GM11168 (cell line): Measurements from ENCODE around the gene PTPRN.
"Not testable (repeated sequence)": the region's sequence is repeated elsewhere in the genome, so short reads cannot be mapped to it uniquely, and the experiment has no call there.

Experiments used
- in situ Hi-C: fragments of 300-500 bp; cut with MboI; formaldehyde crosslinking; loops from one replicate; pipeline ENCODE4 v1.12.0; 2022; ENCODE audit warnings: low sequenced_read_pairs; ENCODE audit not compliant: unreplicated experiment

Gene PTPRN

GRCh38 chr2:219309278-219309677 lies at the start of gene PTPRN:
Gene PTPRN, minus strand, starts transcription at chr2:219309401. Its CDS starts 69 bp downstream, at chr2:219309332.
- in situ Hi-C loops = no loop called here

DNA sequence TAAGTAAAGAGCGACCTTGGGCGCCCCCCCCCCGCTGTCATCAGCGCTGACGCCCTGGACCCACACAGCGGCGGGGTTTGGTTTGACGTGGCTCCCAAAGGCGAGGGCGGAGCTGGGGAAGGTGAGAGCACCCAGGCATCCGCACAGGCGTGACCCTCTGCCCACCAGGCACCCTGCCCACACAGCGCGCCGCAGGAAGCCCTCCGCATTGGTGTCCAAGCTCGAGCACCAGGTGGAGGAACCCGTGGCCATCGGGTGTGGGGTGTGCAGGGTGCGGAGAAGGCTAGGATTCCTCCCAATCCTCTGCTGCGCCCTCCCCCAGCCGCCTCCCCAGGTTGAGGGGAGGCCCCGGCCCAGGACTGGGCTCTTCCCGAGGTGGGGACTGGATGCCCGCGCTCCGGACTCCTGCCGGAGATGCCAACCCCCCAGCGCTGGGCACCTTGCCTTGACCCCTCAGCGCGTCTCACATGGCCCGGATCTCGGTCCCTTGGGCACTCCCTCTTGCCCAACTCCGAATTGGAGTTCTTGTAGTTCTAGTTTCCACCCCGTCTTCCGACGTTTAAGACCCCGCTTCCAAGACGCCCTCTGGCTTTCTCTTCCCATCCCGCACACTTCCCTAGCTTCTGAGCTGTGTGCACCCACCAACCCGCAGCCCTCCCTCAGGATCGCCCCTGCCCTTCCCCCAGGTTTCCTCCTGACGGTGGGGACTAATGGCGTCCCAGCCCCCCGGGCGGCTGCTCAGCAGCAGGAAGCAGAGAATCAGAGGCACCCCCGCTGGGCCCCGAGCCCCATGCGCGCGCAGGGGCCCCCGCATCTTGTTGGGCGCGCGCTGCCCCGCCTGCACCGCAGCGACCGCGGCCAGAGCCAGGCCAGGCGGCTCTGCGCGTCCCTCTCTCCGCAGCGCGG lies 49.2 kb upstream of the PTPRN start:
- in situ Hi-C loops = no loop called here

GRCh38 chr2:219356834-219357233 lies 47.6 kb upstream of the PTPRN start:
- in situ Hi-C loops = no loop called here

- in situ Hi-C loops = no loop called here
Observed at GRCh38 chr2:219354582-219354981, 45.4 kb upstream of the PTPRN start.

GRCh38 chr2:219353129-219353528 lies 43.9 kb upstream of the PTPRN start:
- in situ Hi-C loops = no loop called here

DNA sequence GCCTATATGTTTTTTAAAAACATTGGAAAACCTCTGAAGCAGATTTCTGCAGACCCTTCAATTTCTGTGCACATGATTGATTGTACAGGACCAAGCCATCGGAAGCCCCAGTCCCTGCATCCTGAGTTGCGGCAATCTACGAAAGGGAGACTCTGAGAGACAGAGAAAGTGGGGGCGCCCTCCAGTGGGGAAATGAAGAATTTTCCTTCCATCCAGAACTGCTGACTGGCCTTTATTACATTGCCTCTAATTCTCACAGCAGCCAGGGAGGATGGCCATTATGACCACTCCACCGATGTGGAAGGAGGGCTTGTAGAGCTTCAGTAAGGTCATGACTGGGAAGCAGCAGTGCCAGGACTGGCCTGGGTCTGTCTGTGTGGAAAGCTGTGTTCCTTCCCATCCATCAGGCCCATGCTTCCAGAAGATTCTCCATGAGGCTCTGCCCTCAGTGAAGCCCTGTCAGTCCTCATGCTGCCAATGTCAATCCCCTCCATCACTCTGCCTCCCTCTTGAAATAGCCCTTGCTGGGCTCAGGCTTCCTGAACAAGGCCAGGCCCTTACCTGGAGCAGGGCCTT lies 43.3 kb upstream of the PTPRN start:
- in situ Hi-C loops = no loop called here

DNA sequence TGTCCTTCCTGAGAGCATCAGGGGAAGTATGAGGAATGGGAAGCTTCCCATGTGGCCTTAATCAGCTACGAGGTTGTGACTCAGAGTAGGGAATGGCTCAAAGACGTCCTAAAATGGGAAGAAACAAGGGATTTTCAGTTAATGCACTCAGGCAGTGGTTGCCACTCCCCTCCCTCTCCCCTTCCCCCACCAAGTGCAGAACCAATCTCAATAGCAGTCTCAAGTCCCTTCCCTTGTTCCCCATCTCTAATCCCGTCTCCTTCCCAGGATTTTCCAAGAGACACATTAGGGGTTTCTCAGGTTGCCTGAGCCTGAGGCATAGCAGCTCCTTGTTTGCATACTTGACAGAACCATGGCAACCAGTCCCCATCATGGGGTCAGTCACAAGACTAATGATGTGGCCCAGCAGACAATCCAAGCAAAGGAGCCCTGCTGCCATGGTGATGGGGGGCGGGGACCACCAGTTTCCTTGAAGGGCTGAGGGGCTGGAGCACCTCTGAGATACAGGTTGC lies 41.6 kb upstream of the PTPRN start:
- in situ Hi-C loops = no loop called here

DNA sequence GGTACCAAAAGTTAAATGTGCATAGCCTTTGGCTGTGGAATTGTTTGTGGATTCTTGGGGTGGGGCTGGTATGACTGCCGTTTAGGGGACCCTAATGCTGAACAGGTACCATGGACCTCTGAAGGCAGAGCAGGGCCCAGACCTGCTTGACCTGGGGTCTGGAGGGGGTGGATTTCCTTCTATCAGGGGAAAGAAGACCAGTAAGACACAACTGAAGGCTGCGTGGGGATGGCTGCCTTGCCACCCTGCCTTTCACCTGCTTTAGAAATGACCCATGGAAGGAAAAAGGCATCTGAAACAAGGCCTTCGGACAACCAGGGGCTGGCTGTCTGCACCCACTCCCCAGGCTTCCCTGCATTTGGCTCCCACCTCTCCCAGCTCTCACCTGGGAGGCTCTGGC lies 41.0 kb upstream of the PTPRN start:
- in situ Hi-C loops = no loop called here

GRCh38 chr2:219344751-219345430 lies 35.7 kb upstream of the PTPRN start:
- in situ Hi-C loops = no loop called here

DNA sequence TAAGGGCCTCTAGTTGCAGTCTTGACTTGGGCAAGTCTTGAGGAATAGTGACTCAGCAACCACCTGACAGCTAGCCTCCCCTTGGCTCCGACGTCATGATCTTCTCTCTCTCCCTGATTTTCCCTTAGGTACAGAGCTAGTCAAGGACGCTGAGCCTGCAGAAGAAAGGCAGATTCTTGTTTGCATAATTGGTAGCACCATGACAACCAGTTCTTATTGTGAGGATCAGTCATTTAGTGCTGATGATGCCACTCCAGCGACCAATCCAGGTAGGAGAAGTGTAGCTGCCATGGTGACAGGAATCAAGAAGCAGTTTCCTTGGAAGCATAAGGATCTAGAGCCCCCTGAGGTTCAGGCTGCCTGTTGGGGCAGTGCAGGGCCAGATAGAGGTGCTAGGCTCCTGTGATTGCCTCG lies 26.2 kb upstream of the PTPRN start:
- in situ Hi-C loops = no loop called here

DNA sequence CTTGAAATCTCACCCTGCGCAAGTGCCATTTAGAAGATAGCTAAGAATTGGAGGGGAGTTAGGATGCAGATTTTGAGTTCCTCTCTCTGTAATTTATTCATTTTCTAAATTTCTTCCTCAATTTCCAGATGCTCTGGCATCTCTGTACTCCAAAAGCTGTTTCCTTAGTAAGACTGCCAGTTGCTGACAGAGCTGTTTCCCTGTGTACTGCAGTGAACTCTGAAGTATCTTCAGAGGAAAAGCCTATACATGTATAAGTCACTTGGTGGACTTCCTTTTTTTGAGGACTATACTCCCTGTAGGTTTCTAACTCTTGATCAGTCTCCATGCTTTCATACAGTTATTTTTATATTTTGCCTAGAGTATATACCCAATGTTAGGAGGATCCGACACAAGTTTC lies 24.9 kb upstream of the PTPRN start:
- in situ Hi-C loops = no loop called here

- in situ Hi-C loops = no loop called here
Observed at GRCh38 chr2:219332542-219332941, 23.3 kb upstream of the PTPRN start, which contains the start of gene RESP18. Gene RESP18, minus strand, starts transcription at chr2:219332744.

GRCh38 chr2:219331560-219332213 lies 22.5 kb upstream of the PTPRN start:
- in situ Hi-C loops = no loop called here

GRCh38 chr2:219327719-219328118 lies 18.5 kb upstream of the PTPRN start:
- in situ Hi-C loops = no loop called here

GRCh38 chr2:219325657-219326315 lies 16.6 kb upstream of the PTPRN start:
- in situ Hi-C loops = no loop called here

GRCh38 chr2:219325136-219325535 lies 15.9 kb upstream of the PTPRN start:
- in situ Hi-C loops = no loop called here

GRCh38 chr2:219323434-219323833 lies 14.2 kb upstream of the PTPRN start:
- in situ Hi-C loops = no loop called here

DNA sequence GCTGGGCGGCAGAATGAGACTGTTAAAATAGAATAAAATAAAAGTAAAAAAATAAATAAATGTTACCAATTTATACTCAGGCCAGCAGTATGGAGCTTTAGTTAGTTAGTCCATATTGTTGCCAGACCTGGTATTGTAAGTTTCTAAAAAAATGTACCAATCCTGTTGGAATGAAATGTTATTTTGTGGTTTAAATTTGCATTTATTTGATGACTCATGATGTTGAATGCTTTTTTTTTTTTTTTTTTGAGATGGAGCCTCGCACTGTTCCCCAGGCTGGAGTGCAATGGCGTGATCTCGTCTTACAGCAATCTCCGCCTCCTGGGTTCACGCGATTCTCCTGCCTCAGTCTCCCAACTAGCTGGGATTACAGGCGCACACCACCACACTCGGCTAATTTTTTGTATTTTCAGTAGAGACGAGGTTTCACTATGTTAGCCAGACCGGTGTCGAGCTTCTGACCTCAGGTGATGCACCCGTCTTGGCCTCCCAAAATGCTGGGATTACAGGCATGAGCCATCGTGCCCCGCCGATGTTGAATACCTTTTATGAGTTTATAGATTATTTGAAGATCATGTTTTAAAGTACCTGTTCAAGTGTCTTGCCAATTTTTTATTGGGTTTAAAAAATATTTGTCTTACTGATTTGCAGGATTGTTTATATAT lies 5.7 kb upstream of the PTPRN start:
- in situ Hi-C loops = no loop called here

- in situ Hi-C loops = not testable (repeated sequence)
Observed at GRCh38 chr2:219312683-219313263, 3.6 kb upstream of the PTPRN start.
